Vagina (tissue), 2 donors: ENCODE data around the gene FOSL1. TPM values are rescaled to one million over a fixed set of nuclear protein-coding genes. Genes with fewer than 3 reads are reported as not detected.

Experiments
- DNase-seq, 2 donors: peaks; one replicate each; pipeline ENCODE4 v3.0.0-alpha.2; 2017; ENCODE audit errors: extremely low spot score in 2 of 2
- H3K27ac ChIP-seq: fragments of 200-600 bp; sonication (generic); one replicate; pipeline ENCODE4 v1.5.1; 2019
- H3K27me3 ChIP-seq: fragments of 200-600 bp; sonication (generic); one replicate; pipeline ENCODE4 v1.5.1; 2019
- H3K36me3 ChIP-seq, 2 donors: fragments of 200-600 bp; sonication (generic); one replicate each; pipeline ENCODE4 v1.5.1; 2017 to 2019
- H3K4me1 ChIP-seq: fragments of 200-600 bp; sonication (generic); one replicate; pipeline ENCODE4 v1.5.1; 2019
- H3K4me3 ChIP-seq, 2 donors: fragments of 200-600 bp; sonication (generic); 1 replicate in 1 of 2; 2 replicates in 1 of 2; pipeline ENCODE4 v1.5.1; 2016 to 2019
- H3K9me3 ChIP-seq: fragments of 200-600 bp; sonication (generic); one replicate; pipeline ENCODE4 v1.5.1; 2019
- CTCF ChIP-seq, 3 experiments: fragments of 450-650 bp in 2 of 3; fragments of 200-600 bp in 1 of 3; sonication (generic) in 1 of 3; IDR thresholded peaks; one replicate each; pipeline ENCODE4 v1.5.1; 2017 to 2019; ENCODE audit warnings: antibody characterized with exemption in 3 of 3, mild to moderate bottlenecking in 2 of 3, moderate library complexity in 2 of 3
- POLR2A ChIP-seq, 2 donors: fragments of 450-650 bp; IDR thresholded peaks; one replicate each; pipeline ENCODE4 v1.6.1; 2017; ENCODE audit warnings: antibody characterized with exemption in 2 of 2, mild to moderate bottlenecking in 2 of 2, moderate library complexity in 2 of 2
- POLR2AphosphoS5 ChIP-seq, 2 donors: sonication (generic); formaldehyde crosslinking; IDR thresholded peaks; one replicate each; pipeline ENCODE4 v1.9.0; 2017; ENCODE audit warnings: antibody characterized with exemption in 2 of 2, mild to moderate bottlenecking in 2 of 2, low read depth in 1 of 2; ENCODE audit not compliant: insufficient read depth in 1 of 2
- intact Hi-C: fragments of 100-400 bp; cut with DNase I; formaldehyde crosslinking; loops from one replicate; pipeline ENCODE4 v1.15.1; 2023
- total RNA-seq: library from RNA; depleted of rRNA; stranded (reverse); fragments of >200 nt; gene quantifications from one replicate; pipeline ENCODE4 v1.2.3, GENCODE V29; 2016

Gene FOSL1
- total RNA-seq, 1 donor from 2014 or later: 20.9 TPM

- Histone ChIP-seq H3K4me1 (no peaks in the 10 kb centered on the region), H3K4me3 (no peak overlapping the region)
Observed at GRCh38 chr11:65941720-65942310, 41.6 kb upstream of the FOSL1 start.

GRCh38 chr11:65937766-65938165 is 37.6 kb upstream of the FOSL1 start:
- Histone ChIP-seq H3K4me3 (no peak overlapping the region), H3K27ac (no peak overlapping the region), H3K36me3 (no peaks in the 10 kb centered on the region), H3K9me3 (no peaks in the 10 kb centered on the region), H3K4me1 (no peaks in the 10 kb centered on the region), H3K27me3 (no peaks in the 10 kb centered on the region)
- intact Hi-C loops: no loop called here
- no peak for TF ChIP-seq POLR2A (IDR thresholded peaks at IDR 0.05)
- TF ChIP-seq CTCF (IDR thresholded peaks at IDR 0.05): no peak
- no peak for TF ChIP-seq POLR2AphosphoS5 (IDR thresholded peaks at IDR 0.05; ENCODE audit: insufficient read depth in 1 of 2, low read depth in 1 of 2)
- no peak for DNase-seq

More at GRCh38 chr11:65941720-65942310, 41.6 kb upstream of the FOSL1 start:
- Histone ChIP-seq H3K27ac (no peak overlapping the region), H3K27me3 (no peaks in the 10 kb centered on the region), H3K36me3 (no peaks in the 10 kb centered on the region), H3K9me3 (no peaks in the 10 kb centered on the region)
- no peak for DNase-seq
- intact Hi-C loops: no loop called here
- TF ChIP-seq POLR2AphosphoS5 (IDR thresholded peaks at IDR 0.05; ENCODE audit: insufficient read depth in 1 of 2, low read depth in 1 of 2): no peak
- TF ChIP-seq POLR2A (IDR thresholded peaks at IDR 0.05): no peak
- TF ChIP-seq CTCF (IDR thresholded peaks at IDR 0.05): no peak

GRCh38 chr11:65934014-65934413 is 33.8 kb upstream of the FOSL1 start:
- no peak overlapping the region for H3K27ac ChIP-seq
- H3K4me3 ChIP-seq: no peak overlapping the region
- H3K4me1 ChIP-seq: no peaks in the 10 kb centered on the region
- H3K27me3 ChIP-seq: no peaks in the 10 kb centered on the region
- DNase-seq: no peak
- no peaks in the 10 kb centered on the region for H3K36me3 ChIP-seq
- H3K9me3 ChIP-seq: no peaks in the 10 kb centered on the region
- intact Hi-C loops: no loop called here
- TF ChIP-seq POLR2A (IDR thresholded peaks at IDR 0.05) (no peak), POLR2AphosphoS5 (IDR thresholded peaks at IDR 0.05; ENCODE audit: insufficient read depth in 1 of 2, low read depth in 1 of 2) (no peak), CTCF (IDR thresholded peaks at IDR 0.05) (no peak)

GRCh38 chr11:65932558-65932919 is 32.4 kb upstream of the FOSL1 start:
- Histone ChIP-seq H3K36me3 (no peaks in the 10 kb centered on the region), H3K9me3 (no peaks in the 10 kb centered on the region), H3K27ac (no peak overlapping the region), H3K27me3 (no peaks in the 10 kb centered on the region), H3K4me1 (no peaks in the 10 kb centered on the region), H3K4me3 (no peak overlapping the region)
- intact Hi-C loops: no loop called here
- no peak for DNase-seq
- TF ChIP-seq POLR2A (IDR thresholded peaks at IDR 0.05) (no peak), CTCF (IDR thresholded peaks at IDR 0.05) (no peak), POLR2AphosphoS5 (IDR thresholded peaks at IDR 0.05; ENCODE audit: insufficient read depth in 1 of 2, low read depth in 1 of 2) (no peak)

- no peaks in the 10 kb centered on the region for H3K36me3 ChIP-seq
- DNase-seq: no peak
- no peak overlapping the region for H3K4me3 ChIP-seq
- H3K27me3 ChIP-seq: no peaks in the 10 kb centered on the region
- H3K27ac ChIP-seq: no peak overlapping the region
- no peak for TF ChIP-seq POLR2AphosphoS5 (IDR thresholded peaks at IDR 0.05; ENCODE audit: insufficient read depth in 1 of 2, low read depth in 1 of 2)
- TF ChIP-seq CTCF (IDR thresholded peaks at IDR 0.05): no peak
- TF ChIP-seq POLR2A (IDR thresholded peaks at IDR 0.05): no peak
- H3K4me1 ChIP-seq: no peaks in the 10 kb centered on the region
- intact Hi-C loops: no loop called here
- no peaks in the 10 kb centered on the region for H3K9me3 ChIP-seq
Observed at GRCh38 chr11:65931773-65932557, 31.8 kb upstream of the FOSL1 start.
